Activated T-cell treated with anti-CD3 and anti-CD28 coated beads, Interleukin-2, amount 50 U/mL, for 24 hours (primary cell): Measurements from ENCODE around the gene NEBL.

Experiments used
- DNase-seq: peaks from one replicate; pipeline ENCODE4 v3.0.0-alpha.2; 2020
- H3K27ac Mint-ChIP-seq: 2 replicates; pipeline ENCODE4 v1.8.0; 2020; ENCODE audit warnings: mild to moderate bottlenecking, mixed read lengths
- H3K27me3 Mint-ChIP-seq: 2 replicates; pipeline ENCODE4 v1.8.0; 2020; ENCODE audit warnings: mixed read lengths
- H3K36me3 Mint-ChIP-seq: 2 replicates; pipeline ENCODE4 v1.8.0; 2020; ENCODE audit warnings: low read depth, mixed read lengths
- H3K4me1 Mint-ChIP-seq: 2 replicates; pipeline ENCODE4 v1.8.0; 2020; ENCODE audit warnings: low read depth, mixed read lengths
- H3K4me3 Mint-ChIP-seq: 2 replicates; pipeline ENCODE4 v1.8.0; 2020; ENCODE audit warnings: mild to moderate bottlenecking, moderate library complexity, mixed read lengths
- H3K9me3 Mint-ChIP-seq: 2 replicates; pipeline ENCODE4 v1.8.0; 2020; ENCODE audit warnings: mixed read lengths

NEBL gene

DNA sequence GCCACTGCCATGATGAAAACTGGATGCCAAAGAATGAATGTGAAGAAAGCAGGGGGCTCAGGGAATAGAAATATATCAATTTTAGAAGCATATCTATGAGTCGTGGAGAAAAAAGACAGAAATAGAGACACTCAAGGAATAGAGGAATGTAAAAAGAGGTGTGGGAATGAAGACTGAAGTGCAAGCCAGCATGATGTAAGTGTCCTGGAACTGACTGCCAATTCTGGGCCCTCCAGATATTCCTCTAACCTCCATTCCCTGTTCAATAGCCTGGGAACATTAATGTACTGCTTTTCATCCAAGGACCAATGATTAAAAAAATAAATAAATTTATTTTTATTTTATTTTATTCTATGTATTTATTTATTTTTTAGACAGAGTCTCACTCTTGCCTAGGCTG is 40.6 kb downstream of the NEBL start:
- Mint-ChIP-seq H3K9me3 (no peaks in the 10 kb centered on the region), H3K27ac (no peak overlapping the region), H3K4me3 (no peak overlapping the region), H3K4me1 (no peaks in the 10 kb centered on the region), H3K27me3 (no peaks in the 10 kb centered on the region), H3K36me3 (no peaks in the 10 kb centered on the region)
- no peak for DNase-seq

DNA sequence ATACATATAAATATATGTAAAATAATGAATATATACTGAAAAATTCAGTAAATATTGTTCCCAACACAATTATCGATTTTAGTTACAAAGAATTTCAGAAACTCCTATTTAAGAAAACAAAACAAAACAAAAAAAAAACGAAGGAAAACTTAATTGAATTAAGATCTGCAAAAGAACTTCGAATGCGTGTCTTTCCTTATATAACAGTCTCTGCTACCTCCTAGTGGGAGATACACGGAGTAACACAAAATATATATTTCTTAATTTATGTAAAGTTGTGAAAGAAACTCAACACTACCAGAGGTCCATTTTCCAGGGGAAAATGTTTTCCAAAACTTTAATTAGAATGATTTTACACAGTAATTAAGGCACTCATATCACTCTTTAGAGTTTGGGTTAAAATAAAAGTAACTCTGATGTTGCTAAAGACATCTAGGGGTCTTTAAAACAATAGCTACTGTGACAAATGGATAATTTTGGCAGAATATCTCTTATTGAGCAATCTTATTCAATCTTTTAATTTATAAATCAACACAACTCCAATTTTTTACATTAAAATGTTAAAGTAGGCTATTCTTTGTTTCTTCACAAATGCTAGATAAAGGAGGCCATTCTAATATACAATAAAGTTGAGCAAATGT is 41.6 kb downstream of the NEBL start:
- no peaks in the 10 kb centered on the region for H3K4me1 Mint-ChIP-seq
- no peak overlapping the region for H3K27ac Mint-ChIP-seq
- H3K27me3 Mint-ChIP-seq: no peaks in the 10 kb centered on the region
- no peak overlapping the region for H3K4me3 Mint-ChIP-seq
- H3K36me3 Mint-ChIP-seq: no peaks in the 10 kb centered on the region
- H3K9me3 Mint-ChIP-seq: no peaks in the 10 kb centered on the region
- DNase-seq: no peak

DNA sequence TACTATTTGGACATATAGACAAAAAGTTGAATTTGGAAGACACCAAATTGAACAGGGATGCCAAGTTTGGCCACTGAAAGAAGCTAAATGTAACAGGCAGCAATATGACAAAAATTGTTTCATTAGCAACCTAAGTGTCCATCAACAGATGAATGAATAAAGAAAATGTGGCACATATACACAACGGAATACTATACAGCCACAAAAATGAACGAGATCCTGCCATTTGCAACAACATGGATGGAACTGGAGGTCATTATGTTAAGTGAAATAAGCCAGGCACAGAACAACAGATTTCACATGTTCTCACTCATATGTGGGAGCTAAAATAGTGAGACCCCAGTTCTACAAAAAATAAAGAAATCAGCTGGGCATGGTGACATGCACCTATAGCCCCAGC is 43.8 kb downstream of the NEBL start:
- no peak for DNase-seq
- Mint-ChIP-seq H3K4me1 (no peaks in the 10 kb centered on the region), H3K9me3 (peaks cover 14% of the 10 kb centered on the region), H3K4me3 (no peak overlapping the region), H3K27me3 (no peaks in the 10 kb centered on the region), H3K27ac (no peak overlapping the region), H3K36me3 (no peaks in the 10 kb centered on the region)

DNA sequence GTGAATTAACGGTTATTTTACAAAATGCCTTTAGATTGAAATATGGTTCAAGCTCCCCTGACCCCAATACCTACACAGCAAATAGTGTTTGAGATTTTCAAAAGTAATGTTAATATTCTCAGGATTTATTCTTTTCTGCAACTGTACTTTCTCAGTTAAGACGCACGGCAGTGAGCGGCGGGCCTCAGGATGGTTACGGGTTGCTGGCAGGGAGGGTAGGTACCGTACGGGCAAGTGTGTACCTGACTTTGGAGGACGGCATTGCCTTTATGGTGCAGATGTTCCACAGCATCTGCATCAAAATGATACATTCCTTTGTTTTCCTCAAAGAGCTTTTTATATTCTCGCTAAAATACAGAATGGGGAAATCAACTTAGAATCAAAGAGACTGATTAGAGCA is 44.8 kb downstream of the NEBL start:
- DNase-seq: no peak
- Mint-ChIP-seq H3K4me3 (no peak overlapping the region), H3K27me3 (no peaks in the 10 kb centered on the region), H3K27ac (no peak overlapping the region), H3K36me3 (no peaks in the 10 kb centered on the region), H3K9me3 (peaks cover 15% of the 10 kb centered on the region), H3K4me1 (no peaks in the 10 kb centered on the region)

DNA sequence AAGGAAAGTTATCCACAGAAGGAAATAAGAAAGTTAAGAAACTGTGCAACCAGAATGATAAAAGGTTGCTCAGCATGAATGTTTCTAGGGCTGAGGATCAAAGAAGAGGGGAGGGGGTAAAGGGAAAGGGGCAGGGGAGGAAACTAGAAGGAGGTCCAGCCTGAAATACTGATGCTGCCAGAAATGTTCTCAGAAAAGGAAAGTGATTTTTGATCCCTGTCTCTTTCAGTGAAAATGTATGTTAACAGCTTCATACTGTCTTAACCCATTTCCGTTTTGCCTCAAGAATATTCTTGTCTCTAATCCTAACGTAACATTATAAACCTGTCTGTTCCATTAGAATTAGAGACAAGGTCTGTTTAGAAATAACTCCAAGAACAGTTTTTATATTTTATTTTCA is 49.6 kb downstream of the NEBL start:
- peaks cover 17% of the 10 kb centered on the region for H3K9me3 Mint-ChIP-seq
- DNase-seq: no peak
- H3K27me3 Mint-ChIP-seq: no peaks in the 10 kb centered on the region
- H3K36me3 Mint-ChIP-seq: no peaks in the 10 kb centered on the region
- H3K4me3 Mint-ChIP-seq: no peak overlapping the region
- H3K4me1 Mint-ChIP-seq: no peaks in the 10 kb centered on the region
- H3K27ac Mint-ChIP-seq: no peak overlapping the region

DNA sequence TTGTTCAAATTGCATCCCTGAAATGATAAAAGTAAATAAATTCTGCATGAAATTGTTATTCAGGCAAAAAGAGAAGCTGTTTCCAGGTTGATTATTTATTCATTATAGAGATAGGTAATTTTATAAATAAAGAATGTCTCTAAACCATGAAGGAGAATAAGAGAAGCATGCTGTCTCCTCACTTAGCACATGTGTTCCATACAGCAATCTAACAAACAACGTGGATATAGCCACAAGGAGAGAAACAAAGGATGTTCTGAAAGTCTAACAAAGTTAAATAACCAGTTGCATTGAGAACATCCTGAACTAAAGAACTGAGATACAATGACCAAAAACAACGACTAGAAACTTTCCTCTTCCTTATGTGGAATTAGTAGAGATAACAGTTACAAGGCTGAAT is 50.8 kb downstream of the NEBL start:
- Mint-ChIP-seq H3K27ac (no peak overlapping the region), H3K4me3 (no peak overlapping the region), H3K36me3 (no peaks in the 10 kb centered on the region), H3K27me3 (no peaks in the 10 kb centered on the region), H3K9me3 (peaks cover 17% of the 10 kb centered on the region), H3K4me1 (no peaks in the 10 kb centered on the region)
- DNase-seq: no peak

- Mint-ChIP-seq H3K4me3 (no peak overlapping the region), H3K27ac (no peak overlapping the region), H3K27me3 (no peaks in the 10 kb centered on the region), H3K4me1 (no peaks in the 10 kb centered on the region), H3K36me3 (no peaks in the 10 kb centered on the region), H3K9me3 (peaks cover 6% of the 10 kb centered on the region)
- DNase-seq: no peak
These were observed 55.7 kb downstream of the NEBL start for GRCh38 chr10:20841419-20841818.

DNA sequence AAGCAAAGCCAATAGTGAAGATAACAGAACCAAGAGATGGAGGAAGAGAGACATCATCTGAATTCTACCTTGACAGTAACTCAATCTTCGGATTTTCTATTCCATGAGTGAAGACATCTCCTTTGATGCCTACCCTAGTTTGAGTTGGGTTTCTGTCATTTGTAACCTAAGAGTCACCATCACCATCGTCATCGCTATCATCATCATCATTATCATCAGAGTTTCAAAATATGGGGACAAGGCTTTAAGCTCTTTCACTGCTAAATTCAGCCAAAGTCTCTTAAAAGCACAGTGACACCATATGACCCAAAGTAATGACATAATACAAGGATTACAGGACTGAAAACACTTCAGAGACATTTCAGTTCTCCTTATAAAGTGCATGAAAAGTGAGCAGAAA is 57.2 kb downstream of the NEBL start:
- H3K36me3 Mint-ChIP-seq: no peaks in the 10 kb centered on the region
- peaks cover 8% of the 10 kb centered on the region for H3K9me3 Mint-ChIP-seq
- H3K27ac Mint-ChIP-seq: no peak overlapping the region
- H3K4me3 Mint-ChIP-seq: no peak overlapping the region
- no peaks in the 10 kb centered on the region for H3K4me1 Mint-ChIP-seq
- H3K27me3 Mint-ChIP-seq: no peaks in the 10 kb centered on the region
- no peak for DNase-seq

DNA sequence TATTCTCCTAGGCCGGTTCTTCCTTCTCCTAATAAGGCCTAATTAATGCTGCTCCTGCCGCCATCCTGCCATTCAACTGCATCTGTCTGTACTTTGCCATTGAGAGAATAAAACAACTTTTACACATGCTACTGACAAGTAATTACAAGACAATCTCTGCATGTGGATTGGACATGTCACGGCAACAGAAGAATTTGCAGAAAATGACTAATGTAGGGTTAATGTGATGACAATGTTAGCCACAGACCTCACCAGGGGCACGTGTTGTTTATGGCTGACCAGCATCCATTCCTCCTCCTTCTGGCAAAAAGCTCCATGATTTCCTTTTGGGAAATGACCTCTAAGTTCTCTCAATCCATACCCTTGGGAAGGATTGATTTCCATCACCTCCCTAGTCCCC is 58.0 kb downstream of the NEBL start:
- Mint-ChIP-seq H3K4me3 (no peak overlapping the region), H3K27ac (no peak overlapping the region), H3K27me3 (no peaks in the 10 kb centered on the region), H3K9me3 (peaks cover 8% of the 10 kb centered on the region), H3K4me1 (no peaks in the 10 kb centered on the region), H3K36me3 (no peaks in the 10 kb centered on the region)
- DNase-seq: no peak

DNA sequence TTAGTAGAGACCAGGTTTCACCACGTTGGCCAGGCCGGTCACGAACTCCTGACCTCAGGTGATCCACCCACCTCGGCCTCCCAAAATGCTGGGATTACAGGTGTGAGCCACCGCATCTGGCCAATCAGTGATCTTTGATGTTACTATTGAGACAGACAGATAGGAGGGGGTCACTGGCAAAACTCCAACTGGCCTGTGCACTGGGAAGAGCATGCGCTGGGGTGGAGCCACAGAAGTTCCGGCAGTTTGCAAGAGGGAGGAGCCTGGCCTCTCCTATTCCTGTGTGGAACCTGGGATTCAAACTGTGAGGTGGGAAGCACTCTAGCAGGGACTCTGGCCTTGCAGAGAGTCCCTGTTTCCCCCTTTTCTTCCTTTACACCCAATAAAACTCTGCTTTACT is 60.7 kb downstream of the NEBL start:
- Mint-ChIP-seq H3K27me3 (no peaks in the 10 kb centered on the region), H3K36me3 (no peaks in the 10 kb centered on the region), H3K27ac (no peak overlapping the region), H3K4me1 (no peaks in the 10 kb centered on the region), H3K4me3 (no peak overlapping the region), H3K9me3 (peaks cover 5% of the 10 kb centered on the region)
- no peak for DNase-seq

DNA sequence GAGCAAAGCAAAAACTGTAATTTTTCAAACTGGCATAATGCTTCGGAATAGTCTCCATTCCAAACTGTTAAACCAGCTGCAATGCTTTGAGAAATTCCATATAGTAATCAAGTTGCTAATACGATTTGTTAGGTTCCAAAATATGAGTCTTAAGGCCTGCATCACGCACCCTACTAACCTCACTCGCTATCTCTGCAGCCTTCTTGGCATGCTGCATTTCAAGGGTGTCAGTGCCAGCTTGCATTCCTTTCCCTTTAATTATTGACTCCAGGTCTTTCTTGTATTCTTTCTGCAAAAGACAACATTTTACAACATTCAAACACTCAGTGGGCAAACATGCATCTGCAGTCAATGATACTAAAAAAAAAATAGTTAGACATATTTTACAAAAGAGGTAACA is 61.8 kb downstream of the NEBL start:
- Mint-ChIP-seq H3K4me3 (no peak overlapping the region), H3K36me3 (no peaks in the 10 kb centered on the region), H3K4me1 (no peaks in the 10 kb centered on the region), H3K27me3 (no peaks in the 10 kb centered on the region), H3K9me3 (peaks cover 5% of the 10 kb centered on the region), H3K27ac (no peak overlapping the region)
- no peak for DNase-seq

DNA sequence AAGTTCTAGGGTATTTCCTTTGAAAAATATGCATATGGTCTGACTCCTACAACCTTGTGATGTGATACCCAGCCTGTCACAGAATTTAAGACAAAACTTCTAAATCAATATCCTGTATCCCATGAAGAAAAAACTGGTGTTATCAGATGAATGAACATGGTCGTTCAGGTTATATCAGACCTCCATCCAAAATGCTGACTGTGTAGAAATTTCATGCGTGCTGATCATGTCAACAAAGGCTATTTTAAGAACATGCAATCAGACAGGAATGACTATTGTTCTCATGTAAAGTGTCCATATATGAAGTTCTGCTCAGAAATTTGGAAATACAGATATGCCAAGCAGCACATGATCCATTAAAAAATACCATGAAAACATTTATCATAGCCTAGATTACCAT is 62.3 kb downstream of the NEBL start:
- H3K4me1 Mint-ChIP-seq: no peaks in the 10 kb centered on the region
- no peaks in the 10 kb centered on the region for H3K27me3 Mint-ChIP-seq
- H3K4me3 Mint-ChIP-seq: no peak overlapping the region
- H3K27ac Mint-ChIP-seq: no peak overlapping the region
- no peak for DNase-seq
- H3K9me3 Mint-ChIP-seq: peaks cover 5% of the 10 kb centered on the region
- H3K36me3 Mint-ChIP-seq: no peaks in the 10 kb centered on the region

- H3K27ac Mint-ChIP-seq: no peak overlapping the region
- no peaks in the 10 kb centered on the region for H3K27me3 Mint-ChIP-seq
- H3K4me3 Mint-ChIP-seq: no peak overlapping the region
- no peak for DNase-seq
- no peaks in the 10 kb centered on the region for H3K9me3 Mint-ChIP-seq
- H3K4me1 Mint-ChIP-seq: no peaks in the 10 kb centered on the region
- no peaks in the 10 kb centered on the region for H3K36me3 Mint-ChIP-seq
These were observed 74.3 kb downstream of the NEBL start for GRCh38 chr10:20822825-20823224.

DNA sequence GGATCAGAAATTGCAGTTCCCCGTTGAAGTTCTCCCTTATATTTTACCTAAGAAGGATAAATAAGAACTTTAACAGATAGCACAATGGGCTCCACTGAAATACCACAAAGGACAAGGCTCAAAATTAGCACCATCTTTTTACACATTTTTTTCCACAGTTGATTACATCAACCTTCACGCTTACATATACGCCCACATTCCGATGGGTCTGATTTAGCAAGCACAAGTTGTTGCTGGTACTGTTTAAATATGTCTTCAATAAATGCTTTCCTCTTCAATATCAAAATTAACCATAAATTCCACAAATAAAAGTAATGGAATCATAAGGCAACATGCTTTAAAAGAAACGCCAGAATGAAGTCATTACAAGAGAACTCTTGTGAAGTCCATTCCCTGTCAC is 79.5 kb downstream of the NEBL start:
- DNase-seq: no peak
- H3K27ac Mint-ChIP-seq: no peak overlapping the region
- no peaks in the 10 kb centered on the region for H3K4me1 Mint-ChIP-seq
- no peaks in the 10 kb centered on the region for H3K9me3 Mint-ChIP-seq
- H3K36me3 Mint-ChIP-seq: no peaks in the 10 kb centered on the region
- H3K4me3 Mint-ChIP-seq: no peak overlapping the region
- H3K27me3 Mint-ChIP-seq: no peaks in the 10 kb centered on the region

DNA sequence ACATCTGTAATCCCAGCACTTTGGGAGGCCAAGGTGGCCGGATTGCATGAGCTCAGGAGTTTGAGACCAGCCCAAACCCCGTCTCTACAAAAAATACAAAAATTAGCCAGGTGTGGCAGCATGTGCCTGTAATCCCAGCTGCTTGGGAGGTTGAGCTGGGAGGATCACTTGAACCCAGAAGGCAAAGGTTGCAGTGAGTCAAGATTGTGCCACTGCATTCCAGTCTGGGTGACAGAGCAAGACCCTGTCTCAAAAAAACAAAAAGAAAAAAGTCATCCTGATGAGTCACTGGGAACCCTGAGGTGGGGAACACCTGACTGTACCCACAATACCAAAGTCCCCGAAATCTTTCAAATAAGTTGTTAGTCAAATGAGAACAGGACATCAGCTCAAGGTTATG is 80.0 kb downstream of the NEBL start:
- H3K27me3 Mint-ChIP-seq: no peaks in the 10 kb centered on the region
- H3K4me1 Mint-ChIP-seq: no peaks in the 10 kb centered on the region
- H3K4me3 Mint-ChIP-seq: no peak overlapping the region
- H3K36me3 Mint-ChIP-seq: no peaks in the 10 kb centered on the region
- no peak overlapping the region for H3K27ac Mint-ChIP-seq
- H3K9me3 Mint-ChIP-seq: no peaks in the 10 kb centered on the region
- no peak for DNase-seq

DNA sequence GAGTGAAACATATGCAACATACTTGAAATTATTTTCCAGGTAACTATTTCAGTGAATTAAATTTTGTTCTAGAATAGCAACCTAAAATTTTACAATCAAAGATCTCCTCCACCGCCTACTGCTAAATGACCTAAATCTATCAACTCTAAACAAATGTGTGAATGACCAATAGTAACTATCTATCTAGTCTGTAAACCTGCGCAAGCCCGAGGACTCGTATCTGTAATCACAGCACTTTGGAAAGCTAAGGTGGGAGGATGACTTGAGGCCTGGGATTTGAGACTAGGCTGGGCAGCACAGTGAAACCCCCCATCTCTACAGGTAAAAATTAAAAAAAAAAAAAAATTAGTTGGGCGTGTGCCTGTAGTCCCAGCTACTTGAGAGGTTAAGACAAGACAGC is 83.0 kb downstream of the NEBL start:
- DNase-seq: no peak
- no peaks in the 10 kb centered on the region for H3K36me3 Mint-ChIP-seq
- no peaks in the 10 kb centered on the region for H3K4me1 Mint-ChIP-seq
- H3K27me3 Mint-ChIP-seq: no peaks in the 10 kb centered on the region
- no peak overlapping the region for H3K4me3 Mint-ChIP-seq
- no peak overlapping the region for H3K27ac Mint-ChIP-seq
- H3K9me3 Mint-ChIP-seq: no peaks in the 10 kb centered on the region
